ENCODE results near the gene SLMAP. TPM values are rescaled to one million over a fixed set of nuclear protein-coding genes. Genes with fewer than 3 reads are reported as not detected.

SLMAP gene
- total and polyA plus RNA-seq, 2 of the 4 experiments (the other 2 are of a cell fraction): 15.5 to 26.5 TPM

- no peak overlapping the region for H2AK5ac ChIP-seq (ENCODE audit: low read depth, low read length)
- H3K9ac ChIP-seq (ENCODE audit: low read depth, low read length): no peak overlapping the region
- H3K9me3 ChIP-seq (ENCODE audit: control insufficient read depth, insufficient read depth, low read length): no peaks in the 10 kb centered on the region
- no peak overlapping the region for H4K8ac ChIP-seq (ENCODE audit: low read depth in 2 of 2, low read length in 2 of 2)
- H3K4ac ChIP-seq (ENCODE audit: low read depth, low read length): no peak overlapping the region
- H3K79me1 ChIP-seq (ENCODE audit: low read depth in 1 of 2, low read length in 2 of 2): peaks cover 32 to 56% of the 10 kb centered on the region in 2 experiments
- no peaks in the 10 kb centered on the region for H3K27me3 ChIP-seq (ENCODE audit: control insufficient read depth, insufficient read depth, low read length)
- no peak overlapping the region for H3K4me2 ChIP-seq (ENCODE audit: low read depth, low read length)
- no peak for TF ChIP-seq RCOR1 (IDR thresholded peaks at IDR 0.05; ENCODE audit: insufficient replicate concordance, low read length)
- TF ChIP-seq CHD1 (IDR thresholded peaks at IDR 0.05; ENCODE audit: low read depth, low read length): no peak
- no peak for TF ChIP-seq POLR2A (IDR thresholded peaks at IDR 0.05; ENCODE audit: low read depth, low read length)
- TF ChIP-seq ELK1 (IDR thresholded peaks at IDR 0.05; ENCODE audit: borderline replicate concordance, low read depth, low read length): no peak
- no peak for TF ChIP-seq CTCF (conservative IDR thresholded peaks at IDR 0.05; ENCODE audit: low read depth, low read length)
- TF ChIP-seq CEBPB (IDR thresholded peaks at IDR 0.05; ENCODE audit: low read depth, low read length): no peak
- no peak for TF ChIP-seq SMC3 (IDR thresholded peaks at IDR 0.05; ENCODE audit: low read depth, low read length)
- no peak for TF ChIP-seq USF2 (IDR thresholded peaks at IDR 0.05; ENCODE audit: low read depth, low read length)
- no peak for TF ChIP-seq RFX5 (IDR thresholded peaks at IDR 0.05; ENCODE audit: low read depth, low read length)
- TF ChIP-seq BHLHE40 (IDR thresholded peaks at IDR 0.05; ENCODE audit: low read depth, low read length): no peak
- no peak for TF ChIP-seq MAZ (IDR thresholded peaks at IDR 0.05; ENCODE audit: borderline replicate concordance, low read depth, low read length)
- no peak for TF ChIP-seq MAFK (IDR thresholded peaks at IDR 0.05; ENCODE audit: low read depth, low read length)
- TF ChIP-seq FOS (IDR thresholded peaks at IDR 0.05; ENCODE audit: low read depth, low read length): no peak
- TF ChIP-seq NFE2L2 (IDR thresholded peaks at IDR 0.05; ENCODE audit: low read depth, low read length): no peak
- no peak for TF ChIP-seq MXI1 (IDR thresholded peaks at IDR 0.05; ENCODE audit: borderline replicate concordance, low read depth, low read length)
- no peak for TF ChIP-seq RAD21 (IDR thresholded peaks at IDR 0.05; ENCODE audit: low read length)
- H3K23ac ChIP-seq (ENCODE audit: low read depth, low read length): no peak overlapping the region
- no peak overlapping the region for H2BK15ac ChIP-seq (ENCODE audit: low read depth, low read length)
- no peak overlapping the region for H2AFZ ChIP-seq (replicated peaks; ENCODE audit: low read length, poor library complexity)
- no CpG with 5 or more reads among the region's 1 CpG for WGBS, 2 experiments (ENCODE audit: extremely low coverage in 2 of 2, insufficient read length in 1 of 2)
- H2AK9ac ChIP-seq (replicated peaks; ENCODE audit: low read depth, low read length, poor library complexity): no peak overlapping the region
- dilution Hi-C loops (cut with HindIII; ENCODE audit: low sequenced_read_pairs, unreplicated experiment) (no loop called here), intact Hi-C loops (cut with micrococcal nuclease) (no loop called here), in situ Hi-C loops (cut with MboI; ENCODE audit: low sequenced_read_pairs) (no loop called here)
- no peak overlapping the region for H2BK5ac ChIP-seq (ENCODE audit: low read depth, low read length, poor library complexity, severe bottlenecking)
- H3K14ac ChIP-seq (replicated peaks; ENCODE audit: low read depth, low read length): no peak overlapping the region
- H4K5ac ChIP-seq (ENCODE audit: low read depth, low read length): no peak overlapping the region
- DNase-seq (no peak), ATAC-seq (ENCODE audit: low read depth) (no peak)
- no peak overlapping the region for H2BK20ac ChIP-seq (ENCODE audit: low read depth, low read length)
- H3K36me3 ChIP-seq (ENCODE audit: control insufficient read depth, insufficient read depth, low read length): no peaks in the 10 kb centered on the region
- H3K4me1 ChIP-seq (ENCODE audit: control insufficient read depth, insufficient read depth, low read length): peaks cover 6% of the 10 kb centered on the region
- CTCF ChIA-PET: no interaction called here
- H3K9me1 ChIP-seq (ENCODE audit: insufficient read depth, low read length): peaks cover 6% of the 10 kb centered on the region
- no peak overlapping the region for H2BK120ac ChIP-seq (ENCODE audit: low read depth, low read length)
- POLR2A ChIA-PET (ENCODE audit: unreplicated experiment): no interaction called here
- no peak overlapping the region for H3K56ac ChIP-seq (ENCODE audit: extremely low read depth, insufficient read depth, low read length)
- no peak overlapping the region for H4K91ac ChIP-seq (ENCODE audit: insufficient read depth, low read depth, low read length)
- H3K4me3 ChIP-seq (ENCODE audit: insufficient read depth, low read depth, low read length): no peak overlapping the region
- peaks cover 25% of the 10 kb centered on the region; the same call in 1 of the 2 replicates for H4K20me1 ChIP-seq (ENCODE audit: insufficient read depth, low read length)
- no TSS peak for BruUV-seq (replicated peaks)
- H3K18ac ChIP-seq (ENCODE audit: low read depth, low read length): no peak overlapping the region
- H3K27ac ChIP-seq (ENCODE audit: insufficient read depth, low read length): no peak overlapping the region
Measured at GRCh38 chr3:57792198-57792597, 36.1 kb downstream of the SLMAP start.
